B cell (primary cell): ENCODE results near the gene ALOX12. TPM values are rescaled to one million over a fixed set of nuclear protein-coding genes. Genes with fewer than 3 reads are reported as not detected.

Source experiments
- ATAC-seq: fragments of 200-7000 bp; cut with Tn5 transposase; one replicate; pipeline ENCODE4 v1.10.0; 2021; ENCODE audit warnings: low read depth, mild to moderate bottlenecking, moderate number of reproducible peaks, moderate library complexity
- CTCF ChIA-PET: fragments of 350-600 bp; sonication (Branson Sonifier 250); formaldehyde crosslinking; loops from one replicate; lab custom pipeline; 2021; ENCODE audit warnings: antibody characterized with exemption, inconsistent platforms; lab: Charles Lee
- POLR2A ChIA-PET: fragments of 350-600 bp; sonication (Branson Sonifier 250); formaldehyde crosslinking; loops from one replicate; lab custom pipeline; 2021; ENCODE audit warnings: antibody characterized with exemption; lab: Charles Lee
- DNase-seq: peaks from one replicate; pipeline ENCODE4 v3.0.0; 2013
- H2AFZ ChIP-seq: 2 replicates; pipeline ENCODE4 v1.6.1; 2012; ENCODE audit warnings: mild to moderate bottlenecking, low read depth, low read length; ENCODE audit not compliant: insufficient read depth, poor library complexity, severe bottlenecking
- H3K27ac ChIP-seq, 2 donors: 1 replicate in 1 of 2; 2 replicates in 1 of 2; pipeline ENCODE4 v1.5.1; 2012 to 2013; ENCODE audit warnings: low read length in 2 of 2, mild to moderate bottlenecking in 2 of 2, moderate library complexity in 1 of 2
- H3K27me3 ChIP-seq, 4 experiments: fragments of 200-600 bp in 1 of 4; sonication (generic) in 1 of 4; replicated peaks in 1 of 4; 1 replicate in 2 of 4; 2 replicates in 2 of 4; pipeline versions ENCODE4 v1.6.1 to v1.7.0; 2013 to 2016; ENCODE audit warnings: low read length in 3 of 4, mild to moderate bottlenecking in 2 of 4, mixed read lengths in 1 of 4, moderate library complexity in 1 of 4; ENCODE audit not compliant: insufficient read depth in 4 of 4, control insufficient read depth in 3 of 4; ENCODE audit errors: control extremely low read depth in 1 of 4
- H3K36me3 ChIP-seq, 2 experiments: replicated peaks in 1 of 2; 1 replicate in 1 of 2; 2 replicates in 1 of 2; pipeline versions ENCODE4 v1.6.1 to v1.7.1; 2013; ENCODE audit warnings: low read length in 1 of 2; ENCODE audit not compliant: insufficient read depth in 2 of 2, control insufficient read depth in 1 of 2; ENCODE audit errors: control extremely low read depth in 1 of 2, extremely low read depth in 1 of 2
- H3K4me1 ChIP-seq, 2 donors: fragments of 200-600 bp in 1 of 2; sonication (generic) in 1 of 2; 1 replicate in 1 of 2; 2 replicates in 1 of 2; pipeline versions ENCODE4 v1.5.1 to v1.6.1; 2013 to 2017; ENCODE audit warnings: low read length in 2 of 2; ENCODE audit not compliant: control insufficient read depth in 2 of 2, insufficient read depth in 2 of 2
- H3K4me2 ChIP-seq: replicated peaks from 2 replicates; pipeline ENCODE3; 2012; ENCODE audit warnings: mild to moderate bottlenecking, low read depth, low read length; ENCODE audit not compliant: poor library complexity, severe bottlenecking
- H3K4me3 ChIP-seq, 5 experiments: fragments of 200-600 bp in 1 of 5; sonication (generic) in 1 of 5; 1 replicate in 3 of 5; 2 replicates in 2 of 5; pipeline versions ENCODE4 v1.5.1 to v1.7.0; 2011 to 2016; ENCODE audit warnings: low read length in 4 of 5, mild to moderate bottlenecking in 4 of 5, low read depth in 2 of 5, control low read depth in 1 of 5, moderate library complexity in 1 of 5; ENCODE audit not compliant: insufficient read depth in 1 of 5; ENCODE audit errors: control extremely low read depth in 1 of 5, extremely low read depth in 1 of 5
- H3K79me2 ChIP-seq: fragments of 200-600 bp; sonication (generic); one replicate; pipeline ENCODE4 v1.6.0; 2016; ENCODE audit warnings: low read length; ENCODE audit not compliant: control insufficient read depth, insufficient read depth
- H3K9ac ChIP-seq: fragments of 200-600 bp; sonication (generic); 2 replicates; pipeline ENCODE4 v1.6.1; 2017; ENCODE audit warnings: mild to moderate bottlenecking, low read length, moderate library complexity
- H3K9me3 ChIP-seq, 3 donors: one replicate each; pipeline versions ENCODE4 v1.6.1 to v1.7.1; 2013; ENCODE audit warnings: low read length in 2 of 3; ENCODE audit not compliant: control insufficient read depth in 2 of 3, insufficient read depth in 1 of 3; ENCODE audit errors: control extremely low read depth in 1 of 3
- H4K20me1 ChIP-seq: 2 replicates; pipeline ENCODE4 v1.6.0; 2012; ENCODE audit warnings: mild to moderate bottlenecking, low read length; ENCODE audit not compliant: insufficient read depth, control insufficient read depth, poor library complexity, severe bottlenecking
- H3K27ac Mint-ChIP-seq: one replicate; pipeline ENCODE4 v1.8.0; 2021; ENCODE audit warnings: mixed read lengths
- H3K27me3 Mint-ChIP-seq: one replicate; pipeline ENCODE4 v1.8.0; 2021; ENCODE audit warnings: mixed read lengths
- H3K4me1 Mint-ChIP-seq: one replicate; pipeline ENCODE4 v1.8.0; 2021; ENCODE audit warnings: mixed read lengths
- H3K4me3 Mint-ChIP-seq: one replicate; pipeline ENCODE4 v1.8.0; 2021; ENCODE audit warnings: mixed read lengths
- H3K9me3 Mint-ChIP-seq: one replicate; pipeline ENCODE4 v1.8.0; 2022; ENCODE audit warnings: mixed read lengths; ENCODE audit not compliant: insufficient read depth
- EZH2 ChIP-seq: IDR thresholded peaks from 2 replicates; pipeline ENCODE4 v1.6.1; 2012; ENCODE audit warnings: borderline replicate concordance, low read depth, mild to moderate bottlenecking, moderate library complexity, low read length; ENCODE audit not compliant: insufficient read depth, poor library complexity, severe bottlenecking
- WGBS: methylation state at CpG from one replicate; pipeline ENCODE4 v1.1.5; 2013; ENCODE audit warnings: missing lambda C conversion rate; ENCODE audit not compliant: insufficient coverage; 5-methylcytosine and 5-hydroxymethylcytosine counted together
- intact Hi-C: fragments of 100-400 bp; cut with micrococcal nuclease; formaldehyde crosslinking; loops from one replicate; pipeline ENCODE4 v1.10.0; 2022
- polyA plus RNA-seq: library from polyadenylated mRNA; depleted of rRNA; stranded (reverse); fragments of >200 nt; gene quantifications from 2 replicates; pipeline ENCODE4 v1.2.3, GENCODE V29; 2012
- total RNA-seq, 2 donors: library from RNA; stranded (reverse); fragments of 120-200 nt in 1 of 2; gene quantifications; 1 replicate in 1 of 2; 2 replicates in 1 of 2; pipeline versions ENCODE4 v1.2.3 to v1.2.4, GENCODE V29; 2013 to 2022
- TF ChIP-seq, protein P1 (sequence below): fragments of 200-600 bp; IDR thresholded peaks from one replicate; pipeline ENCODE4 v1.8.0; 2022; ENCODE audit warnings: antibody characterized with exemption, mild to moderate bottlenecking

Gene ALOX12
- total and polyA plus RNA-seq, 2 donors (not counting 1 experiment from before 2014, with no cell fraction given), result 0.07 TPM; not detected in 1

GRCh38 chr17:7021993-7022778, 26.3 kb downstream of the ALOX12 start:
- peaks cover 0 to 17% (median 0%) of the 10 kb centered on the region in 3 donors for H3K9me3 ChIP-seq
- peak overlapping the region; percentile 80 for H2AFZ ChIP-seq
- DNase-seq, result peak; percentile 92
- H3K27me3 ChIP-seq, result no peaks in the 10 kb centered on the region
- no peaks in the 10 kb centered on the region for H3K79me2 ChIP-seq
- H3K4me2 ChIP-seq, result peak overlapping the region; percentile 83
- H3K9ac ChIP-seq, result peak overlapping the region; percentile 62
- Mint-ChIP-seq H3K4me1 (peaks cover 28% of the 10 kb centered on the region), H3K4me3 (peak overlapping the region; percentile 82), H3K9me3 (no peaks in the 10 kb centered on the region), H3K27me3 (no peaks in the 10 kb centered on the region), H3K27ac (peak overlapping the region; percentile 92)
- CTCF ChIA-PET, result interaction anchor here (0.8 to 7.2 kb wide), 18 partner anchors 8 to 179 kb away, joined by 3 to 84 read pairs (median 8); partner anchors contain the start of genes RNASEK, SLC16A11 and SLC16A13
- peaks cover 21 to 27% of the 10 kb centered on the region in 2 donors for H3K4me1 ChIP-seq
- POLR2A ChIA-PET, result interaction anchor here (0.5 to 2.3 kb wide), 5 partner anchors 9 to 194 kb away, joined by 4 to 15 read pairs (median 9); partner anchors contain the start of genes RNASEK, SLC16A11 and SLC16A13
- H4K20me1 ChIP-seq, result no peaks in the 10 kb centered on the region
- H3K36me3 ChIP-seq, result peaks cover 0 to 3% of the 10 kb centered on the region in 2 experiments
- no peak for TF ChIP-seq EZH2
- TF ChIP-seq, protein P1, sequence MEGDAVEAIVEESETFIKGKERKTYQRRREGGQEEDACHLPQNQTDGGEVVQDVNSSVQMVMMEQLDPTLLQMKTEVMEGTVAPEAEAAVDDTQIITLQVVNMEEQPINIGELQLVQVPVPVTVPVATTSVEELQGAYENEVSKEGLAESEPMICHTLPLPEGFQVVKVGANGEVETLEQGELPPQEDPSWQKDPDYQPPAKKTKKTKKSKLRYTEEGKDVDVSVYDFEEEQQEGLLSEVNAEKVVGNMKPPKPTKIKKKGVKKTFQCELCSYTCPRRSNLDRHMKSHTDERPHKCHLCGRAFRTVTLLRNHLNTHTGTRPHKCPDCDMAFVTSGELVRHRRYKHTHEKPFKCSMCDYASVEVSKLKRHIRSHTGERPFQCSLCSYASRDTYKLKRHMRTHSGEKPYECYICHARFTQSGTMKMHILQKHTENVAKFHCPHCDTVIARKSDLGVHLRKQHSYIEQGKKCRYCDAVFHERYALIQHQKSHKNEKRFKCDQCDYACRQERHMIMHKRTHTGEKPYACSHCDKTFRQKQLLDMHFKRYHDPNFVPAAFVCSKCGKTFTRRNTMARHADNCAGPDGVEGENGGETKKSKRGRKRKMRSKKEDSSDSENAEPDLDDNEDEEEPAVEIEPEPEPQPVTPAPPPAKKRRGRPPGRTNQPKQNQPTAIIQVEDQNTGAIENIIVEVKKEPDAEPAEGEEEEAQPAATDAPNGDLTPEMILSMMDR, result peak; percentile 98
- WGBS, result under 1% methylated on average over 49 of the region's 53 CpGs
- peak overlapping the region in 4 of 5 experiments; percentile 44 to 71 (median 62) for H3K4me3 ChIP-seq
- H3K27ac ChIP-seq, result peak overlapping the region; percentile 73 to 80
- ATAC-seq, result peak; percentile 82
- intact Hi-C loops, result loop anchor here (1.0 kb wide), 3 partner anchors 8 to 109 kb away; a partner anchor contains a TSS
